K562 (cell line): Measurements from ENCODE around the gene TPSG1. TPM values are rescaled to one million over a fixed set of nuclear protein-coding genes. Genes with fewer than 3 reads are reported as not detected.

Experiments
- ATAC-seq: fragments of 200-7000 bp; cut with Tn5 transposase; 3 replicates; pipeline ENCODE4 v1.9.1; 2020; ENCODE audit warnings: moderate library complexity
- BruUV-seq: library from RNA; stranded (reverse); fragments of 400-500 nt; replicated peaks from 2 replicates; lab custom pipeline; 2021; lab: Mats Ljungman, UMichigan
- CTCF ChIA-PET: fragments of 300-600 bp; formaldehyde crosslinking; extraction: SDS; loops from one replicate; lab custom pipeline; 2021; ENCODE audit warnings: low intra/inter-chr PET ratio; lab: Yijun Ruan, JAX
- POLR2A ChIA-PET: fragments of 300-600, 350-650 bp; sonication (Branson Sonifier 250); formaldehyde crosslinking; extraction: SDS; loops from one replicate; lab custom pipeline; 2021; ENCODE audit warnings: antibody characterized with exemption, inconsistent platforms; lab: Yijun Ruan, JAX
- DNase-seq, 4 experiments: peaks; one replicate each; pipeline versions ENCODE4 v3.0.0 to v3.0.0-alpha.2; 2011 to 2018; ENCODE audit warnings: low spot score in 3 of 4, mixed read lengths in 3 of 4; ENCODE audit errors: extremely low read depth in 1 of 4
- FAIRE-seq: peaks from 2 replicates; lab custom pipeline; 2011; peaks lifted over from hg19 to GRCh38; lab: Jason Lieb, UNC
- H2AFZ ChIP-seq: 2 replicates; pipeline ENCODE4 v1.6.0; 2011; ENCODE audit warnings: low read depth, low read length, control low read depth, inconsistent platforms
- H3K27ac ChIP-seq: fragments of 200-600 bp; 3 replicates; pipeline ENCODE4 v1.8.0; 2011; ENCODE audit warnings: low read depth, mild to moderate bottlenecking, control low read depth, inconsistent platforms, low read length, moderate library complexity, mixed read lengths; ENCODE audit errors: extremely low read depth
- H3K27me3 ChIP-seq, 2 experiments: fragments of 300-600 bp in 1 of 2; 2 replicates in 1 of 2; 3 replicates in 1 of 2; pipeline versions ENCODE4 v1.6.0 to v1.8.0; 2011; ENCODE audit warnings: inconsistent platforms in 2 of 2, low read length in 2 of 2, mild to moderate bottlenecking in 1 of 2, mixed read lengths in 1 of 2, moderate library complexity in 1 of 2; ENCODE audit not compliant: control insufficient read depth in 2 of 2, insufficient read depth in 2 of 2
- H3K36me3 ChIP-seq: fragments of 300-600 bp; 3 replicates; pipeline ENCODE4 v1.8.0; 2011; ENCODE audit warnings: mild to moderate bottlenecking, low read length, inconsistent platforms; ENCODE audit not compliant: control insufficient read depth, insufficient read depth
- H3K4me1 ChIP-seq, 2 experiments: fragments of 200-600 bp in 1 of 2; replicated peaks in 1 of 2; 2 replicates in 1 of 2; 3 replicates in 1 of 2; pipeline versions ENCODE4 v1.5.1 to v1.8.0; 2011; ENCODE audit warnings: inconsistent platforms in 2 of 2, low read length in 2 of 2, mild to moderate bottlenecking in 1 of 2, mixed read lengths in 1 of 2, moderate library complexity in 1 of 2; ENCODE audit not compliant: control insufficient read depth in 2 of 2, insufficient read depth in 2 of 2
- H3K4me2 ChIP-seq: 2 replicates; pipeline ENCODE4 v1.6.1; 2011; ENCODE audit warnings: low read length, control low read depth, inconsistent platforms, mixed read lengths; ENCODE audit not compliant: insufficient read depth
- H3K4me3 ChIP-seq: fragments of 200-600 bp; sonication (generic), shearing (Covaris generic); 2 replicates; pipeline ENCODE4 v1.5.1; 2016; ENCODE audit warnings: control low read depth, inconsistent platforms
- H3K79me2 ChIP-seq: fragments of 200-600 bp; 3 replicates; pipeline ENCODE4 v1.8.0; 2011; ENCODE audit warnings: low read length, inconsistent platforms; ENCODE audit not compliant: control insufficient read depth, insufficient read depth
- H3K9ac ChIP-seq, 2 experiments: 2 replicates each; pipeline versions ENCODE4 v1.6.0 to v1.6.1; 2011; ENCODE audit warnings: low read depth in 2 of 2, low read length in 2 of 2, control low read depth in 1 of 2, inconsistent platforms in 1 of 2, mild to moderate bottlenecking in 1 of 2, mixed read lengths in 1 of 2; ENCODE audit not compliant: insufficient read depth in 1 of 2
- H3K9me1 ChIP-seq: one replicate; pipeline ENCODE4 v1.6.0; 2011; ENCODE audit warnings: inconsistent platforms, mild to moderate bottlenecking, low read length, moderate library complexity; ENCODE audit not compliant: control insufficient read depth, insufficient read depth
- H3K9me3 ChIP-seq: replicated peaks from 2 replicates; pipeline ENCODE4 v1.5.1; 2011; ENCODE audit warnings: low read depth, low read length, inconsistent platforms; ENCODE audit not compliant: control insufficient read depth, insufficient read depth
- H4K20me1 ChIP-seq: replicated peaks from 2 replicates; pipeline ENCODE4 v1.6.1; 2011; ENCODE audit warnings: low read length, inconsistent platforms, mixed read lengths; ENCODE audit not compliant: control insufficient read depth, insufficient read depth
- ARID3A ChIP-seq: IDR thresholded peaks from 2 replicates; pipeline ENCODE4 v1.6.1; 2012; ENCODE audit warnings: low read depth, low read length, improper control_type of control experiment, borderline replicate concordance
- BDP1 ChIP-seq: IDR thresholded peaks from 3 replicates; pipeline ENCODE4 v1.6.1; 2011; ENCODE audit not compliant: insufficient read length, insufficient read depth
- BRD9 ChIP-seq: fragments of 450-650 bp; IDR thresholded peaks from 2 replicates; pipeline ENCODE4 v1.6.1; 2018; ENCODE audit warnings: low read depth; ENCODE audit not compliant: partially characterized antibody
- ERF ChIP-seq: fragments of 450-650 bp; formaldehyde crosslinking; IDR thresholded peaks from 2 replicates; pipeline ENCODE4 v1.4.0; 2020; ENCODE audit warnings: mild to moderate bottlenecking, mixed read lengths
- GTF2E2 ChIP-seq: fragments of 200-800 bp; sonication (Bioruptor generic); IDR thresholded peaks from 2 replicates; pipeline ENCODE4 v1.6.1; 2016; ENCODE audit warnings: missing genetic modification characterization, missing compliant biosample characterization
- HIVEP1 ChIP-seq: fragments of 250-450 bp; sonication (Bioruptor Pico); IDR thresholded peaks from 2 replicates; pipeline ENCODE4 v1.4.0; 2020; ENCODE audit warnings: mild to moderate bottlenecking
- HMG20B ChIP-seq: fragments of 250-450 bp; sonication (Bioruptor Pico); IDR thresholded peaks from 2 replicates; pipeline ENCODE4 v1.5.0; 2021; ENCODE audit warnings: mild to moderate bottlenecking
- MCM7 ChIP-seq, 2 experiments: fragments of 450-650 bp; IDR thresholded peaks; 2 replicates each; pipeline ENCODE4 v1.6.1; 2016 to 2018
- MECOM ChIP-seq: fragments of 250-450 bp; sonication (Bioruptor Pico); IDR thresholded peaks from 2 replicates; pipeline ENCODE4 v1.8.0; 2022; ENCODE audit warnings: inconsistent platforms
- NFXL1 ChIP-seq: fragments of 450-650 bp; formaldehyde crosslinking; IDR thresholded peaks from 2 replicates; pipeline ENCODE4 v1.4.0; 2021; ENCODE audit warnings: mild to moderate bottlenecking
- RBM39 ChIP-seq: fragments of 200-400 bp; formaldehyde crosslinking; optimal IDR thresholded peaks from 2 replicates; pipeline ENCODE3; 2018; ENCODE audit warnings: low read depth, low read length
- RFX7 ChIP-seq: fragments of 250-450 bp; sonication (Bioruptor Pico); IDR thresholded peaks from 2 replicates; pipeline ENCODE4 v1.5.1; 2021; ENCODE audit warnings: mild to moderate bottlenecking
- SMAD3 ChIP-seq: fragments of 450-650 bp; formaldehyde crosslinking; conservative IDR thresholded peaks from 2 replicates; pipeline ENCODE4 v1.4.0; 2020; ENCODE audit warnings: mild to moderate bottlenecking
- TAF1 ChIP-seq: IDR thresholded peaks from 2 replicates; pipeline ENCODE4 v1.6.1; 2011; ENCODE audit warnings: mild to moderate bottlenecking, low read length, moderate library complexity; ENCODE audit not compliant: insufficient read depth, control insufficient read depth, severe bottlenecking; ENCODE audit errors: extremely low read depth
- XRCC3 ChIP-seq: fragments of 450-650 bp; IDR thresholded peaks from 2 replicates; pipeline ENCODE4 v1.6.1; 2017; ENCODE audit warnings: mild to moderate bottlenecking, moderate library complexity
- ZNF444 ChIP-seq: fragments of 250-450 bp; sonication (Bioruptor Pico); IDR thresholded peaks from 2 replicates; pipeline ENCODE4 v1.4.0; 2020; ENCODE audit warnings: mild to moderate bottlenecking, moderate library complexity
- ZNF449 ChIP-seq: fragments of 250-450 bp; sonication (Bioruptor Pico); IDR thresholded peaks from 2 replicates; pipeline ENCODE4 v1.8.0; 2022; ENCODE audit warnings: moderate library complexity, mild to moderate bottlenecking, inconsistent platforms
- ZNF551 ChIP-seq: fragments of 250-450 bp; sonication (Bioruptor Pico); IDR thresholded peaks from 2 replicates; pipeline ENCODE4 v1.5.0; 2021; ENCODE audit warnings: mild to moderate bottlenecking, moderate library complexity
- ZNF79 ChIP-seq: fragments of 250-450 bp; sonication (Bioruptor Pico); IDR thresholded peaks from 2 replicates; pipeline ENCODE4 v1.4.0; 2020; ENCODE audit warnings: low read depth, mild to moderate bottlenecking, moderate library complexity
- WGBS: fragments of 100-300 bp; shearing (Covaris generic); methylation state at CpG from one replicate; pipeline ENCODE4 v1.1.6; 2016; ENCODE audit warnings: low coverage, mixed read lengths; ENCODE audit not compliant: insufficient coverage; ENCODE audit errors: missing lambda C conversion rate; 5-methylcytosine and 5-hydroxymethylcytosine counted together
- in situ Hi-C: fragments of 300-500 bp; cut with MboI; formaldehyde crosslinking; loops from 4 replicates; pipeline ENCODE4 v1.15.0; 2018; ENCODE audit warnings: inconsistent platforms, mixed read lengths
- intact Hi-C: fragments of 100-400 bp; cut with micrococcal nuclease; formaldehyde crosslinking; loops from 2 replicates; pipeline ENCODE4 v1.14.2; 2022
- polyA plus RNA-seq, 8 experiments: library from polyadenylated mRNA; depleted of rRNA in 4 of 8; stranded (reverse) in 5 of 8; unstranded in 3 of 8; fragments of >200 nt; fragmentation: Nextera tagmentation in 2 of 8; fragmentation: Illumina TruSeq in 1 of 8; extraction: Ambion mirVana in 2 of 8; extraction: Trizol in 1 of 8; gene quantifications; 2 replicates each; pipeline versions ENCODE4 v1.2.1 to v1.2.3, GENCODE V29; 2011 to 2014; ENCODE audit warnings: inconsistent platforms in 1 of 8, missing spikeins in 1 of 8
- total RNA-seq, 7 experiments: library from RNA; depleted of rRNA in 6 of 7; stranded (reverse); fragments of >200 nt in 6 of 7; fragmentation: Illumina TruSeq in 2 of 7; extraction: Trizol in 2 of 7; gene quantifications; 2 replicates each; pipeline versions ENCODE4 v1.2.1 to v1.2.3, GENCODE V29; 2011 to 2021; ENCODE audit warnings: low replicate concordance in 1 of 7
- TF ChIP-seq, protein P1 (sequence below): fragments of 450-650 bp; formaldehyde crosslinking; IDR thresholded peaks from 2 replicates; pipeline ENCODE4 v1.4.0; 2022; ENCODE audit warnings: mild to moderate bottlenecking, moderate library complexity

TPSG1 gene
- total and polyA plus RNA-seq, 9 of the 15 experiments (the other 6 are each of a cell fraction or from before 2014, with no cell fraction given), result not detected

- Histone ChIP-seq H4K20me1 (no peaks in the 10 kb centered on the region), H3K27ac (no peak overlapping the region), H3K9me1 (no peaks in the 10 kb centered on the region), H3K4me1 (peaks cover 3 to 44% of the 10 kb centered on the region in 2 experiments; a peak in 3 of 5 replicates), H2AFZ (no peak overlapping the region), H3K4me3 (no peak overlapping the region), H3K9ac (no peak overlapping the region), H3K27me3 (peaks cover 0 to 22% of the 10 kb centered on the region in 2 experiments; a peak in 3 of 5 replicates), H3K9me3 (no peaks in the 10 kb centered on the region), H3K79me2 (no peaks in the 10 kb centered on the region), H3K36me3 (no peaks in the 10 kb centered on the region), H3K4me2 (no peak overlapping the region)
- POLR2A ChIA-PET, result interaction anchor here (0.8 to 1.6 kb wide), 2 partner anchors 10 to 58 kb away, joined by 3 read pairs; no protein-coding TSS in a partner anchor
- no peak for ATAC-seq
- CTCF ChIA-PET, result no interaction called here
- FAIRE-seq, result no peak
- no peak for DNase-seq
- 34% methylated on average over 13 of the region's 15 CpGs for WGBS
- TF ChIP-seq MCM7 (IDR thresholded peaks at IDR 0.05) (no peak), ERF (no peak), MECOM (CRISPR knock-in tag) (no peak), BDP1 (no peak), ARID3A (no peak), HIVEP1 (no peak), BRD9 (no peak), RBM39 (no peak), ZNF551 (CRISPR knock-in tag) (no peak), XRCC3 (no peak), ZNF449 (no peak), ZNF79 (CRISPR knock-in tag) (no peak), RFX7 (CRISPR knock-in tag) (no peak), ZNF444 (CRISPR knock-in tag) (no peak), HMG20B (CRISPR knock-in tag) (no peak), TAF1 (no peak), NFXL1 (CRISPR knock-in tag) (no peak), SMAD3 (CRISPR knock-in tag) (no peak), GTF2E2 (tag) (no peak)
- TF ChIP-seq, protein P1, sequence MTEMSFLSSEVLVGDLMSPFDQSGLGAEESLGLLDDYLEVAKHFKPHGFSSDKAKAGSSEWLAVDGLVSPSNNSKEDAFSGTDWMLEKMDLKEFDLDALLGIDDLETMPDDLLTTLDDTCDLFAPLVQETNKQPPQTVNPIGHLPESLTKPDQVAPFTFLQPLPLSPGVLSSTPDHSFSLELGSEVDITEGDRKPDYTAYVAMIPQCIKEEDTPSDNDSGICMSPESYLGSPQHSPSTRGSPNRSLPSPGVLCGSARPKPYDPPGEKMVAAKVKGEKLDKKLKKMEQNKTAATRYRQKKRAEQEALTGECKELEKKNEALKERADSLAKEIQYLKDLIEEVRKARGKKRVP (CRISPR knock-in tag), result no peak
- intact Hi-C loops (no loop called here), in situ Hi-C loops (no loop called here)
- BruUV-seq, result no TSS peak
Measured at GRCh38 chr16:1273816-1274215, 48.7 kb upstream of the TPSG1 start.
